Fibroblast of mammary gland (primary cell): ENCODE data around the gene KLF17.

Experiments used
- DNase-seq: peaks from one replicate; pipeline ENCODE4 v3.0.0-alpha.2; 2010; ENCODE audit warnings: low read depth
- H3K4me3 ChIP-seq: 2 replicates; pipeline ENCODE4 v1.5.1; 2011; ENCODE audit warnings: low read depth, mild to moderate bottlenecking, low read length, moderate library complexity; ENCODE audit not compliant: control insufficient read depth
- CTCF ChIP-seq: conservative IDR thresholded peaks from 2 replicates; pipeline ENCODE4 v1.5.1; 2011; ENCODE audit warnings: low read depth, low read length, inconsistent platforms; ENCODE audit not compliant: control insufficient read depth, insufficient read depth

The KLF17 gene

GRCh38 chr1:44089371-44090048 lies 29.1 kb upstream of the KLF17 start:
- DNase-seq = peak; percentile 22
- no peak for TF ChIP-seq CTCF

GRCh38 chr1:44090429-44091252 lies 28.0 kb upstream of the KLF17 start:
- TF ChIP-seq CTCF = no peak
- no peak for DNase-seq
- H3K4me3 ChIP-seq = no peak overlapping the region

More at GRCh38 chr1:44089371-44090048, 29.1 kb upstream of the KLF17 start:
- no peak overlapping the region for H3K4me3 ChIP-seq

GRCh38 chr1:44094047-44094446 lies 24.6 kb upstream of the KLF17 start:
- TF ChIP-seq CTCF = no peak
- H3K4me3 ChIP-seq = no peak overlapping the region
- DNase-seq = no peak

GRCh38 chr1:44100183-44100868 lies 18.3 kb upstream of the KLF17 start:
- TF ChIP-seq CTCF = no peak
- no peak overlapping the region for H3K4me3 ChIP-seq
- no peak for DNase-seq

- TF ChIP-seq CTCF = no peak
- H3K4me3 ChIP-seq = no peak overlapping the region
- peak; percentile 59 for DNase-seq
Measured at GRCh38 chr1:44101328-44101727, 17.3 kb upstream of the KLF17 start.

- H3K4me3 ChIP-seq = no peak overlapping the region
- TF ChIP-seq CTCF = peak; percentile 24
- DNase-seq = peak; percentile 16
Measured at GRCh38 chr1:44103270-44104131, 15.1 kb upstream of the KLF17 start.
